Subcutaneous abdominal adipose tissue (tissue), 5 donors: Measurements from ENCODE around the gene HERPUD1.
A peak's percentile ranks its signal among the peaks of the same experiment; 100 is the strongest.
"Not testable (repeated sequence)": the region's sequence is repeated elsewhere in the genome, so short reads cannot be mapped to it uniquely, and the experiment has no call there.

ENCODE experiments used
- H3K27ac ChIP-seq: one replicate; pipeline ENCODE4 v1.7.0; 2013; ENCODE audit warnings: low read depth, mild to moderate bottlenecking, inconsistent platforms, low read length, moderate library complexity
- H3K27me3 ChIP-seq, 5 donors: one replicate each; pipeline ENCODE4 v1.7.0; 2013; ENCODE audit warnings: low read length in 5 of 5, inconsistent platforms in 1 of 5; ENCODE audit not compliant: control insufficient read depth in 5 of 5, insufficient read depth in 4 of 5
- H3K36me3 ChIP-seq, 5 donors: one replicate each; pipeline ENCODE4 v1.7.0; 2013; ENCODE audit warnings: low read length in 5 of 5; ENCODE audit not compliant: control insufficient read depth in 5 of 5, insufficient read depth in 5 of 5
- H3K4me1 ChIP-seq, 5 donors: one replicate each; pipeline ENCODE4 v1.7.0; 2013; ENCODE audit warnings: low read length in 5 of 5, mild to moderate bottlenecking in 3 of 5, moderate library complexity in 1 of 5; ENCODE audit not compliant: control insufficient read depth in 5 of 5, insufficient read depth in 5 of 5
- H3K4me3 ChIP-seq, 5 donors: one replicate each; pipeline ENCODE4 v1.7.0; 2013; ENCODE audit warnings: low read length in 5 of 5, low read depth in 1 of 5
- H3K9ac ChIP-seq, 5 donors: one replicate each; pipeline ENCODE4 v1.7.0; 2013; ENCODE audit warnings: low read length in 5 of 5, mild to moderate bottlenecking in 4 of 5, moderate library complexity in 3 of 5
- H3K9me3 ChIP-seq, 5 donors: one replicate each; pipeline ENCODE4 v1.7.0; 2013; ENCODE audit warnings: low read length in 5 of 5; ENCODE audit not compliant: control insufficient read depth in 5 of 5
- donor health status: healthy.
- donor health status: healthy.
- donor health status: healthy.
- donor health status: healthy.
- donor health status: healthy.

HERPUD1 gene

DNA sequence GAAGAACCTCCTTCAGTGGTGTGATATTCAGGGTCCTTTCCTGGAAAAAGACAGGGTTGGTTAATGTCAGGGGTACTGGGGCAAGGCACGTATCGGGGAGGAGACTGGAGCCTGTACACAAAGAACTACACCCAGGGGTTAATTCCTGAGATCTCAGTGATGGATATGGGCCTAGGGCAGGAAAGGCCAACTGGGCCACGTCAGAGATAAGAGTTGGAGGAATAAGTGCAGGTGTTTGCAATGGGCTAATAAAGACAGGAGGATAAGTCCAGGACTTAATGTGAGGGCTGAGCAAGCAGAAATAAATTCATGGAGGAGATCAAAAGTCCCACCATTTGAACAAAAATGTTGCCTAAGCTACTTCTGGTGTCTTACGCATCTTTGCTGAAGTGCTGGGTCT is 10.4 kb upstream of the HERPUD1 start:
- no peak overlapping the region for H3K9ac ChIP-seq
- no peak overlapping the region for H3K4me3 ChIP-seq
- no peaks in the 10 kb centered on the region for H3K9me3 ChIP-seq
- no peaks in the 10 kb centered on the region for H3K36me3 ChIP-seq
- peaks cover 0 to 7% (median 4%) of the 10 kb centered on the region in 5 donors for H3K4me1 ChIP-seq
- H3K27me3 ChIP-seq = peaks cover 0 to 3% (median 0%) of the 10 kb centered on the region in 5 donors
- H3K27ac ChIP-seq = no peak overlapping the region

DNA sequence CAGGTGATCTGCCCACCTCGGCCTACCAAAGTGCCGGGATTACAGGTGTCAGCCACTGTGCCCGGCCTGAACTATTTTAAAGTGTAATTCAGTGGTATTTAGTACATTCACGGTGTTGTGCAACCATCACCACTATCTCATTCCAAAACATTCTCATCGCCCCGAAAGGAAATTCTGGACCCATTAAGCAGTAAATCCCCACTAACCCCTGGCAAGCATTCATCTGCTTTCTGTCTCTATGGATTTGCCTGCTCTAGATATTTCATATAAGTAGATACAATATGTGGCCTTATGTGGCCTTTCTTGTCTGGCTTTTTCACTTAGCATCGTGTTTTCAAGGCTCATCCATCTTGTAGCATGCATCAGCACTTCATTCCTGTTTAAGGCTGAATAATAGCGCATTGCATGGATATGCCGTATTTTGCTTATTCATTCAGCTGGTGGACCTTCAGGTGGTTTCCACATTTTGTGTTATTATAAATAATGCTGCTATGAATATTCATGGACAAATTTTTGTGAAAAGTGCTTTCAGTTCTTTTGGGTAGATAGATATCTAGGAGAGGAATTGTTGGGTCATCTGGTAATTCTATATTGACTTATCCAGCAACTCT is 8.4 kb upstream of the HERPUD1 start:
- no peak overlapping the region for H3K27ac ChIP-seq
- no peaks in the 10 kb centered on the region for H3K9me3 ChIP-seq
- H3K4me1 ChIP-seq = peaks cover 0 to 3% (median 0%) of the 10 kb centered on the region in 5 donors
- no peaks in the 10 kb centered on the region for H3K36me3 ChIP-seq
- peaks cover 0 to 3% (median 0%) of the 10 kb centered on the region in 5 donors for H3K27me3 ChIP-seq
- H3K9ac ChIP-seq = no peak overlapping the region
- no peak overlapping the region for H3K4me3 ChIP-seq

DNA sequence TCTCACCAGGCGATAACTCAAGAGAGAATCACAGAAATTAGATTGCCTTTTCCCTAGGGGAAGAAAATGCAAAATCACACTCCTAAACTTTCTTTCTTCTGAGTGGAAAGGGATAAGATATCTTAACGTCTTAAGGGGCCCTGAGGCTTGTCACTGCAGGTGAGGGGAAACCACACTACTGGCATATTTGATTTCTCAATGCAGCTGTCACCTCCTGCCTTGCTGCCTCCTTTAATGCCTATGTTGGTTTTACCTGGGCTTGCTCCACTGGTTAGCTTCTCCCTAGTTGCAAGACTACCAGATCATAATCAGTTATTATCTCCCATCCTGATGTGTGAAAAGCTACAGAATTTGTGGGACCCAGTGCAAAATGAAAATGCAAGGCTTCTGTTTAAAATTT is 4.5 kb upstream of the HERPUD1 start:
- Histone ChIP-seq H3K9me3 (no peaks in the 10 kb centered on the region), H3K27ac (no peak overlapping the region), H3K36me3 (no peaks in the 10 kb centered on the region), H3K27me3 (no peaks in the 10 kb centered on the region), H3K4me1 (peaks cover 0 to 10% (median 6%) of the 10 kb centered on the region in 5 donors), H3K9ac (no peak overlapping the region), H3K4me3 (no peak overlapping the region)

DNA sequence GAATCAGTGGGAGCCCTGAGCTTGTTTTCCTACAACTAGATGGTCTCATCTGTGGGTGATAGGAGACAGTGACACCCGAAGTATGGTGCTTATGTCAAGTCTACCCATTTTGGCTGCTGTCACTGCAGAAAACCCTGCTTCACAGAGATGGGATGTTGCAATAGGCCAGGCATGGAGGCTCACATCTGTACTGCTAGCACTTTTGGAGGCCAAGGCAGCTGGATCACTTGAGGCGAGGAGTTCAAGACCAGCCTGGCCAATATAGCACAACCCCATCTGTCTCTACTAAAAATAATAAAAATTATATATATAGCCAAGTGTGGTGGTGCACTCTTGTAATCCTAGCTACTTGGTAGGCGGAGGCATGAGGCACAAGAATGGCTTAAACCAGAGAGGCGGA is 2.3 kb upstream of the HERPUD1 start:
- Histone ChIP-seq H3K9ac (no peak overlapping the region), H3K9me3 (no peaks in the 10 kb centered on the region), H3K27ac (no peak overlapping the region), H3K4me1 (peaks cover 3 to 30% (median 20%) of the 10 kb centered on the region in 5 donors), H3K36me3 (no peaks in the 10 kb centered on the region), H3K27me3 (no peaks in the 10 kb centered on the region), H3K4me3 (no peak overlapping the region)

DNA sequence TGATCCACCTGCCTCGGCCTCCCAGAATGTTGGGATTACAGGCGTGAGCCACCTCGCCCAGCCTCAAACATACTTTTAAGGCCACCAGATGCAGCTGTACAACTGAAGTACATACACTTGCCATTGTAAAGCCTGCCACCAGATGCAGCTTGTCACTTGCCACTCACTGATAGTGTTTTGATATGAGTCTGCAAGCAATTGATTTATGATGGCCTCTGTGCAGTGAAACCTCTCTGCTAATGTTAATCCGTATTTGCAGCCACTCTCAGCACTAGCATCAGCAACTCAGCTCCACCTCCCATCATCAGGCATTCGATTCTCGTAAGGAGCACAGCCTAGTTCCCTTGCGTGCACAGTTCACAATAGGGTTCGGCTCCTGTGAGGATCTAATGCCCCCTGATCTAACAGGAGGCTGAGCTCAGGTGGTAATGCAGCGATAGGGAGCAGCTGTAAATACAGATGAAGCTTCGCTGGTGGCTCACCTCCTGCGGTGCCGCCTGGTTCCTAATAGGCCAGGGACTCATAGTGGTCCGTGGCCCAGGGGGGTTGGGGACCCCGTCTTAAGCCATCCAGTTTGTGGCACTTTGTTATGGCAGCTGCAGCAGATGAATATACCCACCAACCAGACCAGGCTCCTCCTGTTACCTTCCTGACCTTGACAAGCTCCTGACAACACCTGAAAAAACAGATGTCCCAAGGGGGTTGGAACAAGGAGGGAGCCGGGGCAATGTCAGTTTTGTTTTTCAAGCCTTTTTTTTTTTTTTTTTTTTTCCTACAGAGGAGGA is 1.3 kb upstream of the HERPUD1 start:
- no peak overlapping the region for H3K27ac ChIP-seq
- no peaks in the 10 kb centered on the region for H3K9me3 ChIP-seq
- H3K36me3 ChIP-seq = peaks cover 6 to 9% (median 7%) of the 10 kb centered on the region in 5 donors
- peak overlapping the region in 1 of 5 donors; percentile 99 for H3K4me3 ChIP-seq
- no peaks in the 10 kb centered on the region for H3K27me3 ChIP-seq
- H3K9ac ChIP-seq = no peak overlapping the region
- peaks cover 5 to 39% (median 30%) of the 10 kb centered on the region in 5 donors for H3K4me1 ChIP-seq

DNA sequence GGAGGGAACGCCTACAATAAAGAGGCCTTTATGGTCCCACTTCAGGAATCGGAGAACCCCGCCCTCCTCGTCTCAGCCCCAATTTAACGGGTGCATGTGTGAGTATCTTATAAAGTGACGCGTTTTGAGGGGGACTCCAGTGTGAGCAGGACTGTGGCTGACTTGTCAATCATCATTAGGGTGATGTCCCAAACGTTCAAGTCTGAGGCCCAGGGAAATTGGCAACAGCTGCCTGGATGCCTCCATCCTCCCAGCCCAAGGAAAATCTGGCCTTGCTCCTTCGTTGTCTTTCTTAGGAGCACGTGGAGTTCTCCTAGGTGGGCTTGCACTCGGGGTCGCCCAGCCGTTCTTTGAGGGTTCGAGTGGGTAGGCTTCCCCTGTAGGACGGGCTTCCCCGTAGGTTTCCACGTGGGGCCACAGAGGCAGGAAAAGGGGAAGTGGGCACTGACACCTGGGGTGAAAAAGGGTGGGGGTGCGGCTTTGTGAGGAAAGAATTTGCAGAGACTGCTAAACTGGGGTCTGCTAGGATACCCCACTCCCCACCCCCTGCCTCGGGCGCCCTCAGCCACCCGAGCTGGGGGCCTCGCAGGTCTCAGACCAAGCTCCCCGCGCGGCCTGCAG is 561 bp upstream of the HERPUD1 start:
- Histone ChIP-seq H3K9me3 (no peaks in the 10 kb centered on the region), H3K9ac (peak overlapping the region; percentile 11 to 98 (median 77)), H3K4me1 (peaks cover 5 to 44% (median 37%) of the 10 kb centered on the region in 5 donors), H3K36me3 (peaks cover 12 to 16% (median 13%) of the 10 kb centered on the region in 5 donors), H3K27me3 (no peaks in the 10 kb centered on the region), H3K27ac (peak overlapping the region; percentile 99), H3K4me3 (peak overlapping the region; percentile 71 to 100 (median 99))

DNA sequence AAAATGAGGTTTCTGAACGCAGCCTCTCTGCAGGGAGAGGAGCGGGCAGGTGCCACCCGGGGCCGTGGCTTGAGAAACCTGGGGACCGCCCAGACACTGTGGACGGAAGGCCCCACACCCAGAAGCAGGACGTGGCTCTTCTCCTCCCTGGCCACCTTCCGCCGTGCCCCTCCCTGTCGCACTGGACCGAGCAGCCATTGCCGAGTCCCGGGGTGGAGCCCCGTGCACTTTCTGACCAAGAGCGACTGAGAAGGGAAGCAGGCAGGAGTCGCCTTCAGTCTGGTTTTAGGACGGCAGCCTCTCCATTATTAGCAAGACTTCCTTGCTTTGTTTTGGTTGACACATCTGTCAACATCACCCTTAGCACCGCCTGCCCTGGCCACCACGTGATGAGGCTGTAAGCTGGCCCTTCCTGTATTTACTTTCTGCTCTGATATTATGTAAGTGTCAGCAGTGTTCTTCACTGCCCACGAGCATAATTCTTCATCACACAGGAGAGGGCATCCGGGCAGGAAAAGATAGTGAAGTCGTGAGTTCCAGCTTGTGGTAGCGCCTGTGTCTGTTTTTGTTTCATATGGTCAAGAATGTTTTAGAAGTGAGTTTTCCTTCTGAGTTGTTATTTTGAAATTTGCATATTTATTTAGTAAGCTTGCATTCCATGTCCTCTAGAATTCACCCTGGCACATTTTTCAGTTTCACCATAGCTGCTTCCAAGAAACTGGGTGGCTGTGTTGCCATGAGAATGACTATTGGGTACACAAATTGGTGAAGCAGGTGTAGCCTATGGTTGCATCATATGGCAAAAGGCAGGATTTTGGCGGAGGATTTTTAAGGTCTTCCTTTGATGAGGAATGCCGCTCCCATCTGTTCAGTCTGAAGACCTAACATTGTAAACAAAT is 1.0 kb downstream of the HERPUD1 start:
- H3K27ac ChIP-seq = peak overlapping the region; percentile 99
- no peaks in the 10 kb centered on the region for H3K9me3 ChIP-seq
- no peaks in the 10 kb centered on the region for H3K27me3 ChIP-seq
- peak overlapping the region; percentile 89 to 98 (median 98) for H3K9ac ChIP-seq
- H3K4me3 ChIP-seq = peak overlapping the region; percentile 94 to 100 (median 99)
- H3K4me1 ChIP-seq = peaks cover 5 to 48% (median 43%) of the 10 kb centered on the region in 5 donors
- peaks cover 28 to 32% (median 29%) of the 10 kb centered on the region in 5 donors for H3K36me3 ChIP-seq

DNA sequence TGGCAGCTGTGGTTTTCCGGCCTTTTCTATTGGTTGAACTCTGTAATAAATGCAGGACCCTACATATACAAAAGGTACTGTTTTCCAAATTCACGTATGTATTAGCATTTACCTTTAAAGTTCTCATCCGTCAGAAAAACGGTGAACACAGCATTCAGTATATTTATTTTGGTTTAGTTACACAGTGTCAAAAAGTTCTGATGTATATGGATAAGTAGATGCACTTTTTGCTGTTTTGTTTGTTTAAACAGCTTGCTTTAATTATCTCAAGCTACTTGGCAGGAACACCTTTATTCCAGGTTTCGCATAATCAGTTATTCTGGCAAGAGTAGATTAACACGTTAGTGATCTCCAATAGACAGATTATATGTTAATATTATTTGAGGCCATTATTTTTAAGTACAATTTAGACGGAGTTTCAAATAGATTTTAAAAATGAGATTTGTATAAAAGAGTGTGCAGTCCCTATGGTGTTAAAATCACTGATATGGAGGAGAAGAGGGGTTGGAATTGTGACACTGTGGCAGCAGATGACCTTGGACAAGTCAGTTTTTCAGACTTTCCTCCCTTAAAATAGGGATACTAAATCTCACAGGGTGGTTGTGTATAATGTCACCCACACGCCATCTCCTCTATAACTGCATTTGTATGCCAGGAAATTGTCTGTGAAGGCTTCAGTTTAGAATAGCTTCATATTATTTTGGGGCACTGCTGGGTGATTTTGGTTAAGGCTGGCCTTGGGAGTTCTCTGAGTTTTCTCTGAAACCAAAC is 2.1 kb downstream of the HERPUD1 start:
- H3K4me3 ChIP-seq = peak overlapping the region; percentile 94 to 100 (median 99)
- no peaks in the 10 kb centered on the region for H3K27me3 ChIP-seq
- peak overlapping the region; percentile 99 for H3K27ac ChIP-seq
- H3K9ac ChIP-seq = peak overlapping the region; percentile 43 to 98 (median 98)
- H3K36me3 ChIP-seq = peaks cover 34 to 42% (median 38%) of the 10 kb centered on the region in 5 donors
- H3K4me1 ChIP-seq = peaks cover 5 to 53% (median 43%) of the 10 kb centered on the region in 5 donors
- no peaks in the 10 kb centered on the region for H3K9me3 ChIP-seq

DNA sequence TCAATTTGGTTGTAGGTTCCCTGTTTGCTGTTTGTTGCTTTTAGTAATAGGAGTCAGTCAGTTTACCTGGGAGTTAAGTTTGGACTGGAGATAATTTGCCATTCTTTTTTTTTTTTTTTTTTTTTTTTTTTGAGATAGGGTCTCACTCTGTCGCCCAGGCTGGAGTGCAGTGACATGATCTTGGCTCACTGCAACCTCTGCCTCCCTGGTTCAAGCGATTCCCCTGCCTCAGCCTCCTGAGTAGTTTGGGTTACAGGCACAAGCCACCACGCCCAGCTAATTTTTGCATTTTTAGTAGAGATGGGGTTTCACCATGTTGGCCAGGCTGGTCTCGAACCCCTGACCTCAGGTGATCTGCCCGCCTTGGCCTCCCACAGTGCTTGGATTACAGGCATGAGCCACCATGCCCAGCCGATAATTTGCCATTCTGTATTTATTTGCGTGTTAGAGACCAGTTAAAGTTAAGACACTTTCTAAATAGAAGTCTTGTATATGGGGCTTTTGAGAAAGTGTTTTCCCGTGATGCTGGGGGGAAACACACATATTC is 2.7 kb downstream of the HERPUD1 start:
- H3K9me3 ChIP-seq, H3K27me3 ChIP-seq: not testable (repeated sequence)
- Histone ChIP-seq H3K9ac (peak overlapping the region; percentile 43 to 98 (median 98)), H3K4me1 (peaks cover 5 to 55% (median 43%) of the 10 kb centered on the region in 5 donors), H3K4me3 (peak overlapping the region; percentile 94 to 100 (median 99)), H3K27ac (peak overlapping the region; percentile 99), H3K36me3 (peaks cover 34 to 49% (median 45%) of the 10 kb centered on the region in 5 donors)
